MM.1S (cell line): ENCODE measurements around the gene SCARF2.

Experiments
- DNase-seq: peaks from one replicate; pipeline ENCODE4 v3.0.0-alpha.2; 2015
- H2AFZ ChIP-seq: fragments of 300-600 bp; sonication (generic); 2 replicates; pipeline ENCODE4 v1.6.0; 2016; ENCODE audit warnings: antibody characterized with exemption, low read length
- H3F3A ChIP-seq: fragments of 300-600 bp; sonication (generic); 2 replicates; pipeline ENCODE4 v1.6.1; 2016; ENCODE audit warnings: mild to moderate bottlenecking, antibody characterized with exemption, low read length, moderate library complexity, mixed read lengths; ENCODE audit not compliant: insufficient read depth
- H3K27ac ChIP-seq: fragments of 300-600 bp; sonication (generic); 2 replicates; pipeline ENCODE4 v1.5.1; 2016; ENCODE audit warnings: mild to moderate bottlenecking, low read length
- H3K27me3 ChIP-seq: fragments of 300-600 bp; sonication (generic); replicated peaks from 2 replicates; pipeline ENCODE4 v1.6.0; 2016; ENCODE audit warnings: low read length; ENCODE audit not compliant: insufficient read depth
- H3K36me3 ChIP-seq: fragments of 300-600 bp; sonication (generic); replicated peaks from 2 replicates; pipeline ENCODE4 v1.6.1; 2016; ENCODE audit warnings: mild to moderate bottlenecking, low read length, mixed read lengths; ENCODE audit not compliant: insufficient read depth
- H3K4me1 ChIP-seq: fragments of 300-600 bp; sonication (generic); 2 replicates; pipeline ENCODE4 v1.6.1; 2016; ENCODE audit warnings: low read length, mixed read lengths
- H3K4me2 ChIP-seq: fragments of 300-600 bp; sonication (generic); 2 replicates; pipeline ENCODE4 v1.6.0; 2016; ENCODE audit warnings: low read depth, low read length
- H3K4me3 ChIP-seq: fragments of 300-600 bp; sonication (generic); 2 replicates; pipeline ENCODE4 v1.5.1; 2016; ENCODE audit warnings: low read length, mixed read lengths
- H3K79me2 ChIP-seq: fragments of 300-600 bp; sonication (generic); 2 replicates; pipeline ENCODE4 v1.6.1; 2016; ENCODE audit warnings: mixed run types, low read length, mixed read lengths
- H3K9ac ChIP-seq: fragments of 300-600 bp; sonication (generic); 2 replicates; pipeline ENCODE4 v1.6.1; 2016; ENCODE audit warnings: low read length, mixed read lengths
- H3K9me2 ChIP-seq: fragments of 300-600 bp; sonication (generic); replicated peaks from 2 replicates; pipeline ENCODE4 v1.6.1; 2016; ENCODE audit warnings: mild to moderate bottlenecking, low read length, mixed read lengths; ENCODE audit not compliant: insufficient read depth
- H3K9me3 ChIP-seq: fragments of 300-600 bp; sonication (generic); replicated peaks from 2 replicates; pipeline ENCODE4 v1.6.1; 2016; ENCODE audit warnings: mild to moderate bottlenecking, low read length, mixed read lengths; ENCODE audit not compliant: insufficient read depth
- H4K20me1 ChIP-seq: fragments of 300-600 bp; sonication (generic); 2 replicates; pipeline ENCODE4 v1.6.1; 2016; ENCODE audit warnings: mild to moderate bottlenecking, low read length, moderate library complexity, mixed read lengths; ENCODE audit not compliant: insufficient read depth
- CTCF ChIP-seq: fragments of 300-600 bp; sonication (generic); IDR thresholded peaks from 2 replicates; pipeline ENCODE4 v1.5.1; 2016; ENCODE audit warnings: antibody characterized with exemption, low read length, mixed read lengths
- EZH2 ChIP-seq: fragments of 300-600 bp; sonication (generic); optimal IDR thresholded peaks from 2 replicates; pipeline ENCODE3; 2017; ENCODE audit warnings: low read depth, mild to moderate bottlenecking, antibody characterized with exemption, low read length, mixed read lengths
- EZH2phosphoT487 ChIP-seq: fragments of 300-600 bp; sonication (generic); IDR thresholded peaks from 2 replicates; pipeline ENCODE4 v1.6.1; 2018; ENCODE audit warnings: antibody characterized with exemption, low read length

SCARF2 gene

GRCh38 chr22:20422271-20423007 lies 15.2 kb downstream of the SCARF2 start:
- no peak overlapping the region for H3K4me3 ChIP-seq
- no peak overlapping the region for H3K9ac ChIP-seq
- peaks cover 37% of the 10 kb centered on the region for H3K27me3 ChIP-seq
- DNase-seq: no peak
- no peak overlapping the region for H3K4me2 ChIP-seq
- H3K79me2 ChIP-seq: no peaks in the 10 kb centered on the region
- no peaks in the 10 kb centered on the region for H3K36me3 ChIP-seq
- no peaks in the 10 kb centered on the region for H3K9me2 ChIP-seq
- H3K27ac ChIP-seq: no peak overlapping the region
- TF ChIP-seq CTCF: no peak
- no peak for TF ChIP-seq EZH2
- no peak for TF ChIP-seq EZH2phosphoT487
- H4K20me1 ChIP-seq: no peaks in the 10 kb centered on the region
- H3K4me1 ChIP-seq: no peaks in the 10 kb centered on the region
- no peak overlapping the region for H2AFZ ChIP-seq
- H3K9me3 ChIP-seq: no peaks in the 10 kb centered on the region
- no peaks in the 10 kb centered on the region for H3F3A ChIP-seq

GRCh38 chr22:20421507-20421874 lies 16.1 kb downstream of the SCARF2 start:
- DNase-seq: no peak

GRCh38 chr22:20420157-20420842 lies 17.3 kb downstream of the SCARF2 start:
- TF ChIP-seq EZH2 (no peak), EZH2phosphoT487 (no peak), CTCF (no peak)
- H3K4me1 ChIP-seq: no peaks in the 10 kb centered on the region
- H3F3A ChIP-seq: no peaks in the 10 kb centered on the region
- H3K79me2 ChIP-seq: no peaks in the 10 kb centered on the region
- no peak for DNase-seq
- no peaks in the 10 kb centered on the region for H3K9me2 ChIP-seq
- peaks cover 22% of the 10 kb centered on the region for H3K27me3 ChIP-seq
- H3K9me3 ChIP-seq: no peaks in the 10 kb centered on the region
- no peaks in the 10 kb centered on the region for H4K20me1 ChIP-seq
- H3K4me3 ChIP-seq: no peak overlapping the region
- H3K4me2 ChIP-seq: no peak overlapping the region
- no peak overlapping the region for H2AFZ ChIP-seq
- H3K27ac ChIP-seq: no peak overlapping the region
- no peak overlapping the region for H3K9ac ChIP-seq
- no peaks in the 10 kb centered on the region for H3K36me3 ChIP-seq

More at GRCh38 chr22:20421507-20421874, 16.1 kb downstream of the SCARF2 start:
- Histone ChIP-seq H3K36me3 (no peaks in the 10 kb centered on the region), H2AFZ (no peak overlapping the region), H3K79me2 (no peaks in the 10 kb centered on the region), H3K4me2 (no peak overlapping the region), H3K4me1 (no peaks in the 10 kb centered on the region), H4K20me1 (no peaks in the 10 kb centered on the region), H3K27me3 (peaks cover 30% of the 10 kb centered on the region), H3K27ac (no peak overlapping the region), H3K4me3 (no peak overlapping the region), H3F3A (no peaks in the 10 kb centered on the region), H3K9me3 (no peaks in the 10 kb centered on the region), H3K9ac (no peak overlapping the region), H3K9me2 (no peaks in the 10 kb centered on the region)
- TF ChIP-seq EZH2: no peak
- no peak for TF ChIP-seq CTCF
- TF ChIP-seq EZH2phosphoT487: no peak
